IPS-NIHi7 (cell line): ENCODE results near the gene PRKCA.

Source experiments
- DNase-seq: peaks from one replicate; pipeline ENCODE4 v3.0.0; 2012; ENCODE audit warnings: mixed read lengths; ENCODE audit errors: extremely low spot score

Gene PRKCA

GRCh38 chr17:66517336-66518009, 215.1 kb downstream of the PRKCA start:
- DNase-seq = no peak

- DNase-seq = no peak
These were observed 215.7 kb downstream of the PRKCA start for GRCh38 chr17:66518108-66518507.

GRCh38 chr17:66518677-66519076, 216.3 kb downstream of the PRKCA start:
- no peak for DNase-seq

GRCh38 chr17:66519154-66519553, 216.7 kb downstream of the PRKCA start:
- DNase-seq = no peak

GRCh38 chr17:66520999-66521398, 218.6 kb downstream of the PRKCA start:
- DNase-seq = no peak

GRCh38 chr17:66522591-66523272, 220.3 kb downstream of the PRKCA start:
- no peak for DNase-seq

GRCh38 chr17:66523378-66524200, 221.2 kb downstream of the PRKCA start:
- DNase-seq = no peak

GRCh38 chr17:66524877-66525276, 222.5 kb downstream of the PRKCA start:
- no peak for DNase-seq

- DNase-seq = no peak
These were observed 222.9 kb downstream of the PRKCA start for GRCh38 chr17:66525338-66525737.

- no peak for DNase-seq
These were observed 224.4 kb downstream of the PRKCA start for GRCh38 chr17:66526827-66527226.

- DNase-seq = no peak
These were observed 224.9 kb downstream of the PRKCA start for GRCh38 chr17:66527335-66527734.

- no peak for DNase-seq
These were observed 229.5 kb downstream of the PRKCA start for GRCh38 chr17:66531851-66532295.

- peak; percentile 57 for DNase-seq
These were observed 231.2 kb downstream of the PRKCA start for GRCh38 chr17:66533572-66533971.

- no peak for DNase-seq
These were observed 231.6 kb downstream of the PRKCA start for GRCh38 chr17:66533986-66534385.

- no peak for DNase-seq
These were observed 233.2 kb downstream of the PRKCA start for GRCh38 chr17:66535611-66536010.

- DNase-seq = no peak
These were observed 235.1 kb downstream of the PRKCA start for GRCh38 chr17:66537502-66537901.

GRCh38 chr17:66538776-66539175, 236.4 kb downstream of the PRKCA start:
- no peak for DNase-seq

- peak; percentile 63 for DNase-seq
These were observed 237.8 kb downstream of the PRKCA start for GRCh38 chr17:66540131-66540781.

- DNase-seq = no peak
These were observed 239.2 kb downstream of the PRKCA start for GRCh38 chr17:66541461-66542128.

GRCh38 chr17:66542129-66542966, 239.9 kb downstream of the PRKCA start:
- DNase-seq = no peak
